ENCODE results near the gene RAB20.

The RAB20 gene

GRCh38 chr13:110503979-110504499 is 57.5 kb downstream of the RAB20 start:
- TF ChIP-seq, protein P1, sequence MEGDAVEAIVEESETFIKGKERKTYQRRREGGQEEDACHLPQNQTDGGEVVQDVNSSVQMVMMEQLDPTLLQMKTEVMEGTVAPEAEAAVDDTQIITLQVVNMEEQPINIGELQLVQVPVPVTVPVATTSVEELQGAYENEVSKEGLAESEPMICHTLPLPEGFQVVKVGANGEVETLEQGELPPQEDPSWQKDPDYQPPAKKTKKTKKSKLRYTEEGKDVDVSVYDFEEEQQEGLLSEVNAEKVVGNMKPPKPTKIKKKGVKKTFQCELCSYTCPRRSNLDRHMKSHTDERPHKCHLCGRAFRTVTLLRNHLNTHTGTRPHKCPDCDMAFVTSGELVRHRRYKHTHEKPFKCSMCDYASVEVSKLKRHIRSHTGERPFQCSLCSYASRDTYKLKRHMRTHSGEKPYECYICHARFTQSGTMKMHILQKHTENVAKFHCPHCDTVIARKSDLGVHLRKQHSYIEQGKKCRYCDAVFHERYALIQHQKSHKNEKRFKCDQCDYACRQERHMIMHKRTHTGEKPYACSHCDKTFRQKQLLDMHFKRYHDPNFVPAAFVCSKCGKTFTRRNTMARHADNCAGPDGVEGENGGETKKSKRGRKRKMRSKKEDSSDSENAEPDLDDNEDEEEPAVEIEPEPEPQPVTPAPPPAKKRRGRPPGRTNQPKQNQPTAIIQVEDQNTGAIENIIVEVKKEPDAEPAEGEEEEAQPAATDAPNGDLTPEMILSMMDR (IDR thresholded peaks at IDR 0.05; ENCODE audit: insufficient read depth, missing control alignments): no peak
- FAIRE-seq (no peak), DNase-seq (ENCODE audit: insufficient read length, low spot score) (no peak)

GRCh38 chr13:110503037-110503901 is 58.3 kb downstream of the RAB20 start:
- DNase-seq (ENCODE audit: insufficient read length, low spot score): no peak
- TF ChIP-seq, protein P1 (IDR thresholded peaks at IDR 0.05; ENCODE audit: insufficient read depth, missing control alignments): no peak
- FAIRE-seq: no peak

GRCh38 chr13:110501188-110501587 is 60.3 kb downstream of the RAB20 start:
- DNase-seq (ENCODE audit: insufficient read length, low spot score) (no peak), FAIRE-seq (no peak)
- TF ChIP-seq, protein P1 (IDR thresholded peaks at IDR 0.05; ENCODE audit: insufficient read depth, missing control alignments): no peak

DNA sequence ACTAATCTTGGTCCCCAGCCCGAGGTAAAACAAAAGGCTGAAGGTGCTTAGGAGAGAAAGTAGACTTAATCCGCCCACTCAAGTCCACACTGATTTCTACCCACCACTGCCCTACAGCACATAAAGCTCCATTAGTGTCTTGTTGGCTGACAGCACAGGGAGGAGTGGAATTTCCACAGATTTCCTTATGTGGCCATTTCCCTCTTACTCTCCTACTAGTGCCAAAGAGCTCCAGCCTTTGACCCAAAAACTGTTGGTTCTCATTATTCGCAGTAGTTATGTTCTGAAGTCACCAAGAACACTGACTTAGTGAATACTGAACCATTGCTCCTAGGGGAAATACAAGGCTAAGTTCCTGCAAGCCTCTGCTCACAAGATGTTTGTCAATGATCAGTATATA is 61.2 kb downstream of the RAB20 start:
- FAIRE-seq (no peak), DNase-seq (ENCODE audit: insufficient read length, low spot score) (no peak)
- TF ChIP-seq, protein P1 (IDR thresholded peaks at IDR 0.05; ENCODE audit: insufficient read depth, missing control alignments): no peak

- TF ChIP-seq, protein P1 (IDR thresholded peaks at IDR 0.05; ENCODE audit: insufficient read depth, missing control alignments): no peak
- FAIRE-seq: peak; percentile 66
- no peak for DNase-seq (ENCODE audit: insufficient read length, low spot score)
Measured at GRCh38 chr13:110499621-110500281, 61.8 kb downstream of the RAB20 start.

DNA sequence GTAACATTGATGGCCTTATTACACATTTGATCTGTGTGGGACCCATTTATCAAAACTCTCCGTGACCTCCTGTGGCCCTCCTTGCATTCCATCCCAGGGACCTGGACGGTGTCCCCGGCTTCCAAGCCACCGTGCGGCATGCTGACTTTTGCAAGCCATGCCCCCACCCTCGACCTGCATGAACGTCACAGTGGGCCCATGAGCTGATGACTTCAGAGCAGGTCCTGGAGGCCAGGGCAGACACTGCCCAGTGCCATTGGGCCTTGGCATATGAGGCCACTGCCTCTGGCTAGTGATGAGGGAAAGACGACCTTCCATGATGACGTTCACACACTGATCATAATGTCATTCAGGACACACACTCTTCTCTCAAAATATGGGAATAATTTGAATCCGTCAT is 62.8 kb downstream of the RAB20 start:
- FAIRE-seq: no peak
- TF ChIP-seq, protein P1 (IDR thresholded peaks at IDR 0.05; ENCODE audit: insufficient read depth, missing control alignments): no peak
- DNase-seq (ENCODE audit: insufficient read length, low spot score): no peak
